Measurements from ENCODE around the gene NAALADL1.
A peak's percentile ranks its signal among the peaks of the same experiment; 100 is the strongest.
"Not testable (repeated sequence)": the region's sequence is repeated elsewhere in the genome, so short reads cannot be mapped to it uniquely, and the experiment has no call there.

NAALADL1 gene

GRCh38 chr11:65013888-65014725 lies 44.2 kb downstream of the NAALADL1 start, which contains the start of gene ARL2:
TSS of gene ARL2 (plus strand) at chr11:65014160. CDS start at chr11:65014208, 48 bp downstream.
- TF ChIP-seq L3MBTL2 (conservative IDR thresholded peaks at IDR 0.05) (peak; percentile 89), ELF4 (IDR thresholded peaks at IDR 0.05) (no peak), NFRKB (IDR thresholded peaks at IDR 0.05) (no peak), PKNOX1 (IDR thresholded peaks at IDR 0.05) (no peak), TARDBP (IDR thresholded peaks at IDR 0.05) (no peak), SP1 (IDR thresholded peaks at IDR 0.05) (no peak), FOXM1 (IDR thresholded peaks at IDR 0.05; ENCODE audit: borderline replicate concordance) (no peak), LEF1 (IDR thresholded peaks at IDR 0.05; ENCODE audit: borderline replicate concordance) (peak; percentile 56; the same call in 1 of the 2 replicates)
- ChIA-PET POLR2A (interaction anchor here (0.6 to 2.8 kb wide), 12 partner anchors 11 to 201 kb away, joined by 3 to 14 read pairs (median 6); partner anchors contain the start of genes BATF2, CDCA5, FAU and MRPL49), CTCF (interaction anchor here (0.6 to 1.9 kb wide), 11 partner anchors 11 to 270 kb away, joined by 3 to 9 read pairs (median 4); partner anchors contain the start of genes CDCA5, SNX15, TM7SF2 and ZFPL1)
- peak; percentile 91 for DNase-seq (ENCODE audit: extremely low spot score)

- ChIA-PET CTCF (interaction anchor here (0.7 to 1.9 kb wide), 10 partner anchors 11 to 163 kb away, joined by 3 to 9 read pairs (median 4); partner anchors contain the start of genes BATF2 and SNX15), POLR2A (interaction anchor here (0.7 to 2.8 kb wide), 10 partner anchors 13 to 165 kb away, joined by 3 to 14 read pairs (median 6); partner anchors contain the start of genes BATF2, CDCA5, FAU and MRPL49)
- DNase-seq (ENCODE audit: extremely low spot score): peak; percentile 89
- TF ChIP-seq ARNT (IDR thresholded peaks at IDR 0.05): no peak
- TF ChIP-seq LEF1 (IDR thresholded peaks at IDR 0.05; ENCODE audit: borderline replicate concordance): no peak
- TF ChIP-seq SP1 (IDR thresholded peaks at IDR 0.05): no peak
- no peak for TF ChIP-seq ZNF384 (IDR thresholded peaks at IDR 0.05)
- TF ChIP-seq TARDBP (IDR thresholded peaks at IDR 0.05): no peak
- TF ChIP-seq PKNOX1 (IDR thresholded peaks at IDR 0.05): no peak
- no peak for TF ChIP-seq BHLHE40 (IDR thresholded peaks at IDR 0.05; ENCODE audit: borderline replicate concordance)
- no peak for TF ChIP-seq NFRKB (IDR thresholded peaks at IDR 0.05)
- TF ChIP-seq SUZ12 (IDR thresholded peaks at IDR 0.05): no peak
- TF ChIP-seq L3MBTL2 (conservative IDR thresholded peaks at IDR 0.05): no peak
- TF ChIP-seq ELF4 (IDR thresholded peaks at IDR 0.05): no peak
- no peak for TF ChIP-seq CTBP1 (IDR thresholded peaks at IDR 0.05; ENCODE audit: borderline replicate concordance)
- TF ChIP-seq FOXA1 (IDR thresholded peaks at IDR 0.05): no peak
- no peak for TF ChIP-seq HDGF (IDR thresholded peaks at IDR 0.05; ENCODE audit: borderline replicate concordance)
- TF ChIP-seq FOXK2 (IDR thresholded peaks at IDR 0.05): no peak
Measured at GRCh38 chr11:65013130-65013887, 45.0 kb downstream of the NAALADL1 start.

GRCh38 chr11:65008873-65009272 lies 49.5 kb downstream of the NAALADL1 start:
- TF ChIP-seq HDGF (IDR thresholded peaks at IDR 0.05; ENCODE audit: borderline replicate concordance) (no peak), PKNOX1 (IDR thresholded peaks at IDR 0.05) (no peak), L3MBTL2 (conservative IDR thresholded peaks at IDR 0.05) (no peak), ELF4 (IDR thresholded peaks at IDR 0.05) (no peak), TARDBP (IDR thresholded peaks at IDR 0.05) (no peak)
- CTCF ChIA-PET: no interaction called here
- no peak for DNase-seq (ENCODE audit: extremely low spot score)
- POLR2A ChIA-PET: no interaction called here

- TF ChIP-seq LEF1 (IDR thresholded peaks at IDR 0.05; ENCODE audit: borderline replicate concordance) (no peak), NFRKB (IDR thresholded peaks at IDR 0.05) (no peak), FOXK2 (IDR thresholded peaks at IDR 0.05) (no peak), BHLHE40 (IDR thresholded peaks at IDR 0.05; ENCODE audit: borderline replicate concordance) (no peak), ELF4 (IDR thresholded peaks at IDR 0.05) (no peak), FOXM1 (IDR thresholded peaks at IDR 0.05; ENCODE audit: borderline replicate concordance) (no peak), PKNOX1 (IDR thresholded peaks at IDR 0.05) (no peak), ARNT (IDR thresholded peaks at IDR 0.05) (no peak), TARDBP (IDR thresholded peaks at IDR 0.05) (no peak), ZNF384 (IDR thresholded peaks at IDR 0.05) (no peak), SUZ12 (IDR thresholded peaks at IDR 0.05) (no peak), SP1 (IDR thresholded peaks at IDR 0.05) (no peak), FOXA1 (IDR thresholded peaks at IDR 0.05) (no peak), HDGF (IDR thresholded peaks at IDR 0.05; ENCODE audit: borderline replicate concordance) (no peak), CTBP1 (IDR thresholded peaks at IDR 0.05; ENCODE audit: borderline replicate concordance) (no peak), L3MBTL2 (conservative IDR thresholded peaks at IDR 0.05) (no peak)
- no peak for DNase-seq (ENCODE audit: extremely low spot score)
- ChIA-PET POLR2A (no interaction called here), CTCF (interaction anchor here (1.0 kb wide), 1 partner anchor 10 kb away, joined by 4 read pairs; no protein-coding TSS in a partner anchor)
Measured at GRCh38 chr11:65008016-65008415, 50.3 kb downstream of the NAALADL1 start.

GRCh38 chr11:65003968-65004367 lies 54.4 kb downstream of the NAALADL1 start:
- POLR2A ChIA-PET: interaction anchor here (1.5 kb wide), 1 partner anchor 118 kb away, joined by 3 read pairs; the partner anchor contains the start of genes FAU and MRPL49
- CTCF ChIA-PET; DNase-seq (ENCODE audit: extremely low spot score): not testable (repeated sequence)
